Right renal pelvis (tissue), 4 donors: ENCODE results near the gene ZNF518B. TPM values are rescaled to one million over a fixed set of nuclear protein-coding genes. Genes with fewer than 3 reads are reported as not detected.

Experiments used
- polyA plus RNA-seq, 4 donors: library from polyadenylated mRNA; unstranded; fragments of 120-200 nt; gene quantifications; one replicate each; pipeline ENCODE4 v1.2.1, GENCODE V29; 2013; ENCODE audit not compliant: insufficient read length in 4 of 4

ZNF518B gene
- polyA plus RNA-seq, 4 donors: 25.9 to 34.8 (median 32.4) TPM

Other genes with a start within 250 kb of the ZNF518B start
- gene CLNK, start 227.3 kb upstream of the ZNF518B start, polyA plus RNA-seq: under 1 TPM; 0.56 to 0.85 (median 0.77) TPM